PC-3 (cell line): ENCODE results near the gene ADGRD1. TPM values are rescaled to one million over a fixed set of nuclear protein-coding genes. Genes with fewer than 3 reads are reported as not detected.

ENCODE experiments used
- ATAC-seq: fragments of 200-7000 bp; cut with Tn5 transposase; 2 replicates; pipeline ENCODE4 v1.9.1; 2020; ENCODE audit warnings: mild to moderate bottlenecking, moderate library complexity
- BruUV-seq: library from RNA; stranded (reverse); fragments of 400-500 nt; replicated peaks from 2 replicates; lab custom pipeline; 2021; lab: Mats Ljungman, UMichigan
- CTCF ChIA-PET: fragments of 300-600 bp; sonication (Branson Sonifier 250); formaldehyde crosslinking; loops from one replicate; lab custom pipeline; 2022; ENCODE audit warnings: antibody characterized with exemption; lab: Charles Lee
- POLR2A ChIA-PET: fragments of 300-600 bp; sonication (Branson Sonifier 250); formaldehyde crosslinking; loops from one replicate; lab custom pipeline; 2022; ENCODE audit warnings: antibody characterized with exemption; ENCODE audit not compliant: unreplicated experiment; lab: Charles Lee
- DNase-seq: peaks from one replicate; pipeline ENCODE4 v3.0.0-alpha.2; 2015
- H2AFZ ChIP-seq: fragments of 300-600 bp; sonication (generic); 2 replicates; pipeline ENCODE4 v1.6.0; 2016; ENCODE audit warnings: antibody characterized with exemption, low read length
- H3F3A ChIP-seq: fragments of 300-600 bp; sonication (generic); one replicate; pipeline ENCODE4 v1.6.0; 2017; ENCODE audit warnings: antibody characterized with exemption, low read length, control low read depth, mild to moderate bottlenecking; ENCODE audit not compliant: unreplicated experiment
- H3K27ac ChIP-seq: fragments of 300-600 bp; sonication (generic); 2 replicates; pipeline ENCODE4 v1.5.1; 2016; ENCODE audit warnings: mild to moderate bottlenecking, low read length
- H3K27me3 ChIP-seq: fragments of 300-600 bp; sonication (generic); 2 replicates; pipeline ENCODE4 v1.6.1; 2016; ENCODE audit warnings: low read length, mixed read lengths
- H3K36me3 ChIP-seq: fragments of 300-600 bp; sonication (generic); 2 replicates; pipeline ENCODE4 v1.6.1; 2016; ENCODE audit warnings: low read depth, mixed run types, low read length, mixed read lengths
- H3K4me1 ChIP-seq: fragments of 300-600 bp; sonication (generic); 2 replicates; pipeline ENCODE4 v1.5.1; 2016; ENCODE audit warnings: low read length; ENCODE audit not compliant: insufficient read depth
- H3K4me2 ChIP-seq: fragments of 300-600 bp; sonication (generic); 2 replicates; pipeline ENCODE4 v1.6.0; 2016; ENCODE audit warnings: low read length
- H3K4me3 ChIP-seq: fragments of 300-600 bp; sonication (generic); 2 replicates; pipeline ENCODE4 v1.5.1; 2016; ENCODE audit warnings: mild to moderate bottlenecking, low read length, mixed read lengths
- H3K79me2 ChIP-seq: fragments of 300-600 bp; sonication (generic); 2 replicates; pipeline ENCODE4 v1.6.1; 2017; ENCODE audit warnings: low read length, mixed read lengths
- H3K9ac ChIP-seq: fragments of 300-600 bp; sonication (generic); 2 replicates; pipeline ENCODE4 v1.6.0; 2016; ENCODE audit warnings: mild to moderate bottlenecking, low read length
- H3K9me2 ChIP-seq: fragments of 300-600 bp; sonication (generic); replicated peaks from 2 replicates; pipeline ENCODE4 v1.6.1; 2016; ENCODE audit warnings: mixed run types, low read length, mixed read lengths
- H3K9me3 ChIP-seq: fragments of 300-600 bp; sonication (generic); 2 replicates; pipeline ENCODE4 v1.6.1; 2016; ENCODE audit warnings: low read length, mixed read lengths
- H4K20me1 ChIP-seq: fragments of 300-600 bp; sonication (generic); 2 replicates; pipeline ENCODE4 v1.6.1; 2016; ENCODE audit warnings: low read length, mixed read lengths
- EZH2 ChIP-seq: fragments of 300-600 bp; sonication (generic); IDR thresholded peaks from one replicate; pipeline ENCODE4 v1.6.1; 2017; ENCODE audit warnings: antibody characterized with exemption, mild to moderate bottlenecking, low read length; ENCODE audit not compliant: unreplicated experiment
- EZH2phosphoT487 ChIP-seq: fragments of 300-600 bp; sonication (generic); IDR thresholded peaks from 2 replicates; pipeline ENCODE4 v1.6.1; 2018; ENCODE audit warnings: mild to moderate bottlenecking, antibody characterized with exemption, low read length, borderline replicate concordance
- intact Hi-C: fragments of 100-400 bp; cut with micrococcal nuclease; formaldehyde crosslinking; loops from 2 replicates; pipeline ENCODE4 v1.9.0; 2023
- total RNA-seq: library from RNA; depleted of rRNA; stranded (reverse); fragments of >200 nt; gene quantifications from 2 replicates; pipeline ENCODE4 v1.2.3, GENCODE V29; 2014
- TF ChIP-seq, protein P1 (sequence below): fragments of 300-600 bp; sonication (generic); conservative IDR thresholded peaks from 2 replicates; pipeline ENCODE4 v1.5.1; 2017; ENCODE audit warnings: antibody characterized with exemption, low read depth, mild to moderate bottlenecking, low read length

The ADGRD1 gene
- total RNA-seq, 1 experiment from 2014 or later = 0.18 TPM

- CTCF ChIA-PET = no interaction called here
- H3K9ac ChIP-seq = no peak overlapping the region
- no peaks in the 10 kb centered on the region for H3K36me3 ChIP-seq
- H3K79me2 ChIP-seq = no peaks in the 10 kb centered on the region
- DNase-seq (no peak), ATAC-seq (no peak)
- BruUV-seq = no TSS peak
- peaks cover 97% of the 10 kb centered on the region for H3K27me3 ChIP-seq
- no peaks in the 10 kb centered on the region for H3K4me1 ChIP-seq
- H3K27ac ChIP-seq = no peak overlapping the region
- H3K4me3 ChIP-seq = no peak overlapping the region
- no peak for TF ChIP-seq EZH2phosphoT487
- TF ChIP-seq, protein P1, sequence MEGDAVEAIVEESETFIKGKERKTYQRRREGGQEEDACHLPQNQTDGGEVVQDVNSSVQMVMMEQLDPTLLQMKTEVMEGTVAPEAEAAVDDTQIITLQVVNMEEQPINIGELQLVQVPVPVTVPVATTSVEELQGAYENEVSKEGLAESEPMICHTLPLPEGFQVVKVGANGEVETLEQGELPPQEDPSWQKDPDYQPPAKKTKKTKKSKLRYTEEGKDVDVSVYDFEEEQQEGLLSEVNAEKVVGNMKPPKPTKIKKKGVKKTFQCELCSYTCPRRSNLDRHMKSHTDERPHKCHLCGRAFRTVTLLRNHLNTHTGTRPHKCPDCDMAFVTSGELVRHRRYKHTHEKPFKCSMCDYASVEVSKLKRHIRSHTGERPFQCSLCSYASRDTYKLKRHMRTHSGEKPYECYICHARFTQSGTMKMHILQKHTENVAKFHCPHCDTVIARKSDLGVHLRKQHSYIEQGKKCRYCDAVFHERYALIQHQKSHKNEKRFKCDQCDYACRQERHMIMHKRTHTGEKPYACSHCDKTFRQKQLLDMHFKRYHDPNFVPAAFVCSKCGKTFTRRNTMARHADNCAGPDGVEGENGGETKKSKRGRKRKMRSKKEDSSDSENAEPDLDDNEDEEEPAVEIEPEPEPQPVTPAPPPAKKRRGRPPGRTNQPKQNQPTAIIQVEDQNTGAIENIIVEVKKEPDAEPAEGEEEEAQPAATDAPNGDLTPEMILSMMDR = no peak
- TF ChIP-seq EZH2 = no peak
- H3K9me3 ChIP-seq = no peaks in the 10 kb centered on the region
- POLR2A ChIA-PET = no interaction called here
- H3K4me2 ChIP-seq = no peak overlapping the region
- no peak overlapping the region for H2AFZ ChIP-seq
- no peaks in the 10 kb centered on the region for H3K9me2 ChIP-seq
- no peaks in the 10 kb centered on the region for H3F3A ChIP-seq
- H4K20me1 ChIP-seq = no peaks in the 10 kb centered on the region
- intact Hi-C loops = no loop called here
Measured at GRCh38 chr12:130924966-130925665, 28.6 kb upstream of the ADGRD1 start.

GRCh38 chr12:130925666-130926015, 28.1 kb upstream of the ADGRD1 start:
- POLR2A ChIA-PET = no interaction called here
- Histone ChIP-seq H3K4me1 (no peaks in the 10 kb centered on the region), H3K36me3 (no peaks in the 10 kb centered on the region), H3K9me3 (no peaks in the 10 kb centered on the region), H3K9ac (no peak overlapping the region), H3K4me3 (no peak overlapping the region), H3K9me2 (no peaks in the 10 kb centered on the region), H3K79me2 (no peaks in the 10 kb centered on the region), H4K20me1 (no peaks in the 10 kb centered on the region), H3K27me3 (peaks cover 97% of the 10 kb centered on the region), H3K4me2 (no peak overlapping the region), H3K27ac (no peak overlapping the region), H2AFZ (no peak overlapping the region), H3F3A (no peaks in the 10 kb centered on the region)
- intact Hi-C loops = no loop called here
- CTCF ChIA-PET = no interaction called here
- TF ChIP-seq EZH2phosphoT487 = no peak
- no peak for TF ChIP-seq EZH2
- TF ChIP-seq, protein P1 = no peak
- no peak for ATAC-seq
- BruUV-seq = no TSS peak
- no peak for DNase-seq

- TF ChIP-seq, protein P1 = no peak
- TF ChIP-seq EZH2 (no peak), EZH2phosphoT487 (no peak)
- Histone ChIP-seq H3K36me3 (no peaks in the 10 kb centered on the region), H3K4me2 (no peak overlapping the region), H2AFZ (no peak overlapping the region), H3K79me2 (no peaks in the 10 kb centered on the region), H3K9me2 (no peaks in the 10 kb centered on the region), H3K9me3 (no peaks in the 10 kb centered on the region), H3K4me3 (no peak overlapping the region), H3F3A (no peaks in the 10 kb centered on the region), H3K27me3 (peaks cover 95% of the 10 kb centered on the region), H4K20me1 (no peaks in the 10 kb centered on the region), H3K9ac (no peak overlapping the region), H3K4me1 (no peaks in the 10 kb centered on the region), H3K27ac (no peak overlapping the region)
- ATAC-seq (no peak), DNase-seq (no peak)
- BruUV-seq = no TSS peak
- POLR2A ChIA-PET = no interaction called here
- intact Hi-C loops = no loop called here
- CTCF ChIA-PET = no interaction called here
Measured at GRCh38 chr12:130929363-130929762, 24.3 kb upstream of the ADGRD1 start.
